NK-92 (cell line): Measurements from ENCODE around the gene YPEL2.

Experiments used
- DNase-seq: peaks from one replicate; lab custom pipeline; 2025; ENCODE audit not compliant: unreplicated experiment; lab: John Stamatoyannopoulos, UW

The YPEL2 gene

DNA sequence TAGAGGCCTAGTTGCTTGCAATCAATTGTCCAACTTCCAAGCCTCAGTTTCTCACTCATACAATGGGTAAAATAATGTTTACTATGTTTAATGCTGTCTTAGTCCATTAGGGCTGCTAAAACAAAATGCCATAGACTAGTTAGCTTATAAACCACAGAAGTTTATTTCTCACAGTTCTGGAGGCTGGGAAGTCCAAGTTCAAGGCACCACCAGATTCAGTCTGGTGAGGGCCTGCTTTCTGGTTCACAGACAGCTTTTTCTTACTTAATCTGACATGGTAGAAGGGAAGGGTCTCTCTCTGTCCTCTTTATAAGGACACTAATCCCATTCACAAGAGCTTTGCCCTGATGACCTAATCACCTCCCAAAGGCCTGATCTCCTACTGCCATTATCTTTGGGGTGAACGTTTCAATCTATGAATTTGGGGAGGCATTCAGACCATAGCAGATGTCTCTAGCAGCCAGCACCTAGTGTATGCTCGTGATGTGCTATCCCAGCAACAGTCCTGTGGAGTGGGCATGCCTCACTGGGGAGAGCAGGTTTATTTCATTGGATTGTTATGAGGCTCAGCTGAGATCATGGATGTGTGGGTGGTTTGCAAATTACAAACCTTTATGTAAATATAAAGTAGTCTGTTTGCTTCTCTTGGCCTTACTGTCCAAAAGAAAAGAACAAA, 25.2 kb downstream of the YPEL2 start:
- no peak for DNase-seq

DNA sequence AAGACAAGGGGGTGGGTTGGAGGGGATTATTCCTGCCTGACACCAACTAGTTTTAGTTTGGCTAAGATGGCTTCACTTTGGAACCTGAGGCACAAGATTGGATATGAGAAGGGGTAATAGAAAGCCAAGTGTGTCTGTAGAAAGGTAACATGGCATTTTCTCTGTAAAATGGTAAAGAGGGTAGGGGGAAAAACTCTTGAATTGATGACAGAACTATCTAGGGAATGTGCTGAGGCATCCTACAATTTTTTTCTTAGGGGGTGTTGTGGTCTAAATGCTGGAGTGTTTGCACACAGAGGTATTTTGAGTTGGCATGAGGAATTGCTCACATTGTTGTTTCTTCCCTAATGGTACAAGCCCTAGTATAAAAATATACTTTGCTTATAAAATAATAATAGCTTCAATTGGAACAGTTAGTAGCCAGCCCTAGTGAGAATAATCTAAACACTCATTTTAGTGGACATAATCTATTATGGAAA, 25.8 kb downstream of the YPEL2 start:
- DNase-seq: no peak

DNA sequence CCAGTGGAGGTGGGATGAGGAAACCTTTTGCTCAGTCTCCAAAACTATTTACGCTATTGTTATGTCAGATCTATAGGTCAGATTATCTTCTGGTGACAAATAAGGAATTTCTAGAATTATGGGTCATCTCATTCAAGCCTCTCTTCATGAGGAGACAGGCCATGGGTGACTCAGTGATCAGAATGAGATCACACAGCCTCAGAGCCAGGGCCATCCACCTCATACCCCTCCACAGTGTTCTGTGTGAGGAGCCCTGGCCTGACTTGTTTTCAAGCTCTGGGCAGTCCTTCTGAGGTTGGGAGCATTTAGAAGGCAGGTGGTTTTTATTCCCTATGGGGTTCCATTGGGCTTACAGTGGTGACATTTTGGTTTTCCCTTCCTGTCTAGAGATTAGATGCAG, 26.5 kb downstream of the YPEL2 start:
- DNase-seq: no peak

DNA sequence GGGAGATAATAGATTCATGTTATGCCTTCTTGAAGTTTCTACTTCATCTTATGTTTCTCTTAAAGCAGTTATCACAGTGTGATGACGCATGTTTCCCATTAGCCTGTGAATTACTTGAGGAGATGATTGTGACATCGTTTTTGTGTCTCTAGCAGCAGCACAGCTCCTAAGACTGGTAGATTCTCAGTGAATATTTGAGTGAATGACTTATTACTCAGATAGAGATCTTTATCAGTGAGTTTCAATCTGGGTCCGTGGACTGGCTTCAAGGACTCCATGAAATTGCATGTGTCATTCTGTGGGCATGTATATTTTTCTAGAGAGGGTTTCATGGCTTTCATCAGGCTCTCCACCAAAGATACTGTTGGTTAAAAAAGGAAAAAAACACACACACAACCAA, 29.9 kb downstream of the YPEL2 start:
- no peak for DNase-seq

DNA sequence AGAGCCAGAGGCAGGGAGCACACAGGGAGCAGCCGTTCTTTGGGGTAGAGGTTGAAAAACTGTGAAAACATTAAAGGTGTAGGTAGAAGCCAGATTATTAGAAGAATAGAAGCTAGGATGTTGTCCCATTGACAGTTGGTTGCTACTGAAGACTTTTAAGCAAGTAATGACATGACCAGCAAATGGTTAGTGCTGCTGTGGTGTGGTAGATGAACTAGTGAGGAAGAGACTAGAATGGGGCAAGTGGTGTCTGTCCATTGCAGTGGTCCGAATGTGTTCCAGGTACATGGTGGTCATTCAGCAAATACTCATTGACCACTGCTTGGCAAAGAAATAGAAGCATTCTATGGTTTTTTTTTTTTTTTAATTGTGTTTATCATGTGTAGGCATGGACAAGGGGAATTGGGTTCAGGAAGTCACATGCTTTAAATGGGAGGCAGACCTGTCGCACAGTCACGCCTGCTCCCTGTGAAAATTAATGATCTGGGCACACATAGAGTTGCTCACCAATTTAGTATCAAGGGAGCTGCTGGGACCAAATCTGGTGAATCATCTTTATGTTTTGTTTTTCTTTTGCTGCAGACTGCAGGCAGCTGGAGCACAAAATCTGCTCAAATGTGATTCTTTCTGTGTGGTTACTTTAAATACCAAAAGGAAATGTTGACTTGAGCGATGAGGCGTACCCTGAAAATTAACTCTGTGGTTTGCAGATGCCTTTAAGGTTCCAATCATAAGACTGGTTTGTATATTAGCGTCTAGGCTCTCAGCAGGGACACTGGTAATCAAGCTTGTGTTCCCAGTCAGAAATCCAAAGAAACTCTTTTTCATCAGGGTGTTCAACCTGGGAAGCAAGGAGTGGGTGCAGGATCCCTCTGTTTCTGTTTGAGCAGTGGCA, 30.7 kb downstream of the YPEL2 start:
- no peak for DNase-seq

DNA sequence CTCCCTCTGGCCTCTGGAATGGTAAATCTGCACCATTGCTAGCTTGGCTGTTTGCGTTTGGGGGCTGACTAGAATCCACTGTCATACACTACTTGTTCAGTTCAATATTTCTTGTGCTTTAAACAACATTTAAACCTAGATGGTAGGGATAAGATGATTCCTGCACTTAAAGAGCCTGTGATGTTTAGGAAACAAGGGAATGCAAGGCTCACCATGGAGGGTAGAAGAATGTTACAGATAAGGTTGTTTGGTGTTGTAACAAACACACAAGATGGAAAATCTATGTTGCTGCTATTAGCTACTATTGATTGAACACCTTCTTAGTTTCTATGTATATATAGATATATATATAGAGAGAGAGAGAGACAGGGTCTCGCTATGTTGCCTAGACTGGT, 31.4 kb downstream of the YPEL2 start:
- no peak for DNase-seq

DNA sequence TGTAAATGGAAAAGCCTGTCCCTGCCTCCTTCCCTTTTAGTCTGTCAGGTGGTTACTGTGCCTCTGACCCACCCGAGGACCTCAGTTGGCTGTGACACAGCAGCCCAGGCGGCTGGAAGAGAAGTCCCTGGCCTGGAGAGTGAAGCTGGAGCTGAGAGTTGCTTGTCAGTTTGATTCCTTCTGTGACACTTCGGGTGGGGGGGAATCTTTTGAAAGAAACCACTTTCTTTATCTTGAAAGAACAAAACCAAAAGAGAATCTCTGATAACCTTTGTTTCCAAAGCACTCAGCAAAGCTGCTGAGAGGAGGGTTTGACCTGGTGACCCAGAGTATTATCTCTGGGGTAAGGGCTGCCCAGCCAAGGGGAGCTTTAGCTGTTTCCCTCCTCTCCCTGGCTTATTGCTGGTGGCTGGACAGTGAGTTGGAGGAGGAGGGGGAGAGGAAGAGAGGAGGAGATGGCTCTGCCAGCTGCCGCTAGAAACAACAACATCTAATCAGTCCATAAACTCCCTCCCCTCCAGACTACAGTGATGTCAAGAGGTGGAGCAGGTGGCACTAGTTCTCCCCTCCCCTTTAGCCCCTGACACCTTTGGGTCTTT, 34.0 kb downstream of the YPEL2 start:
- no peak for DNase-seq

DNA sequence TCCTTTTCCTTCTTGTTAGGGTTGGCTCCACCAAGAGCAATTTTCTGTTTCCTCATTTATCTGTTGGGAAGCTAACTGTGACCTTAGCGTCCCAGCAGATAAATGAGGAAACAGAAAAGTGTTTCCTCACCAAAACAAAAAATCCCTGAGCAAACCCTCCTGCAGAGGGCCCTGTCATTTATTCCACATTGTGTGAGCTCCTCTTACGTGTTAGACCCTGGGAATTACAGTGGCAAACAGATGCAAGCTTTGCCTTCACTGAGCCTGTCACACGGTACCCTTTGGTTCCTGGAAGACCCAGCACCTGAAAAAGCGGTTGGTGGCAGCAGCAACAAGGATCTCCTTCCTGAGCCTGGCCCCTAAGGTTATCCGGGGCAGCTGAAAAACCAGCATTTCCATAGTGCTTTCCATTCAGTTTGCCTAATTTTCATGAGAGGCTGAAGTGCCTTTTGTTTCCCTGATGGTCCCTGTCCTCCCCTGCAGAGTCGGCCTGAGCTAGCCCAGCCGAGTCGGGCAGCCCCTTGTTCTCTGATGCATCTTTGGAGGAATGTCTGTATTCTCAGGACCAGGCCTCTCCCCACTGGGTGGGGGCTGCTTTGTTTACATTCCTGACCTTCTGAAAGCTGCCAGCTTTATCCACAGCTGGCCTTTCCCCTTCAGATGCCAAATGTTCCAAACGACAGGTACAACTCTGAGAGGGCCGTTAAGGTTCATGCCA, 34.7 kb downstream of the YPEL2 start:
- no peak for DNase-seq

DNA sequence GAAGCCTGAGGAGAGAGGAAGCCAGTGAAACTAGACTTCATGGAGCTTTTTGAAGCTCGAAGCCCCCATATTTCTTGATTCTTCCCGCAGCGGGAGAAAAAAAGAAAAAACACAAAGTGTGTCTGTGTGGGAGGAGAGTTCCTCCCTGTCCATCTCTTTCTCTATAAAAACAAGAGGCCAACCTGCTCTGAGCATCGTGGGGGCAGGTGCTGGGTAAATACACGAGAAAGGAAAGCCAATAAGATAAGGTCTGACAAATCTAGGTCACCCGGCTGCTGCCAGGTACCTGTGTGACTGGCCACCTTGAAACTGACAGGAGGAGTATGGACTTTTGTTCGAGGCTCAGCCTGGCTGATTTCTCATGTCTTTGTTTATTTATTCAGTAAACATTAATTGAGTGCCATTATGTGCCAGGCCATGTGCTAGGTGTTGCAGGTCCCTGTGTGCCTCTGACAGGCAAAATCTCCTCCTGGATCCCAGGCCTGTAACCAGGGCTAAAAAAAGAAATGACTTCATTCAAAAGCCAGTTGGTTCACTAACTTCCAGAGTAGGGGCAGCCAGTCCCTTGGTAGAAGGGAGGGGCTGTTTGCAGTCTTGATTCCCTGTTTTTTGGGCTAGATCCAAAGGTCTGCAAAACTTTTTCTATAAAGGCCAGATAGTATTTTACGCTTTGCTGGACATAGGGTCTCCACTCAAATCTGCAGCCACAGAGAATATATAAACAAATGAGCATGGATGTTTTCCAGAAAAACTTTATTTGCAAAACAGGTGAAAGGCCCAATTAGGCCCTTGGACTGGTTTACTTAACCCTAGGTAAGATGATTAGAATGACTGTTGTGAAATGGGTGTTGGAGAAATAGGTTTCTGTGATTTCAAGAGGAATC, 35.6 kb downstream of the YPEL2 start:
- no peak for DNase-seq

DNA sequence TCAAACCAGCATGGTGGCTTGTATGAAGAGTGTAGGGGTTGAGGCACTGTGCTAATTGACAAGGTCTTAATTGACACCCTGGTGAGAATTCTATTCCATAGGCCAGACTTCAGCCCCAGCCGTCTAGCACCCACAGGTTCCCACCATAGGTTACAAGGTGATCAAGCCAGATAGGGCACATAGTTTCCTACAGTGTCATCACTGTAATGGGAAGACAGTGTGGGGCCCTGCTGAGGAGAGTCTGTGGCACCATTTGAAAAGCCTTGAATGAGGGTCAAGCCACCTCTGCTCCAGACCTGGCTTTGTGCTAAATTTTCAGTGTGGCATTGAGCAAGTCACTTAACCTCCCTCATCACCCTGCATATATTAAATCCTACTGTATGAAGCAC, 36.2 kb downstream of the YPEL2 start:
- no peak for DNase-seq

DNA sequence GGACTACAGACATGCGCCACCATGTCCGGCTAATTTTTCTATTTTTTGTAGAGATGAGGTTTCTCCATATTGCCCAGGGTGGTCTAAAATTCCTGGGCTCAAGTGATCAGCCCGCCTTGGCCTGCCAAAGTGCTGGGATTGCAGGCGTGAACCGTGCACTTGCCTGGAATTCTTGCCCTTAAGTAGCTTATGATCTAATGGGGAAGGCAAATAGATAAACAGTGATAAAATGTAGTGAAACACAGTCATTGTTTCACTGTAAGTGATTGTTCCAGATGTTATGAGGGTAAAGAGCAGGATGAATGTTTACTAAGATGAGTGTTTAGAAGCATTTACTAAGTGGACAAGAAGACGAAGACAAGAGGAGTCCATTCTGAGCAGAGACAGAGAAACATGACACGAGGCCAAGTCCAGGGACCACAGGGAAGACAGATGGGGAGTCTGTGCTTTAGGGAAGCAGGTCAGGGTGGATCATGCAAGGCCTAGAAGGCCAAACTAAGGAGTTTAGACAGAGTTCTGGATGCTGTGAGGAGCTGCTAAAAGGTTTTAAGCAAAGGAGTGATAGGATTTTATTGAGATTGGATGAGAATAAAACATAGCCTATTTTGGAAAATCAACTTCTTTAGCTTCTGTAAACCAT, 36.9 kb downstream of the YPEL2 start:
- no peak for DNase-seq

DNA sequence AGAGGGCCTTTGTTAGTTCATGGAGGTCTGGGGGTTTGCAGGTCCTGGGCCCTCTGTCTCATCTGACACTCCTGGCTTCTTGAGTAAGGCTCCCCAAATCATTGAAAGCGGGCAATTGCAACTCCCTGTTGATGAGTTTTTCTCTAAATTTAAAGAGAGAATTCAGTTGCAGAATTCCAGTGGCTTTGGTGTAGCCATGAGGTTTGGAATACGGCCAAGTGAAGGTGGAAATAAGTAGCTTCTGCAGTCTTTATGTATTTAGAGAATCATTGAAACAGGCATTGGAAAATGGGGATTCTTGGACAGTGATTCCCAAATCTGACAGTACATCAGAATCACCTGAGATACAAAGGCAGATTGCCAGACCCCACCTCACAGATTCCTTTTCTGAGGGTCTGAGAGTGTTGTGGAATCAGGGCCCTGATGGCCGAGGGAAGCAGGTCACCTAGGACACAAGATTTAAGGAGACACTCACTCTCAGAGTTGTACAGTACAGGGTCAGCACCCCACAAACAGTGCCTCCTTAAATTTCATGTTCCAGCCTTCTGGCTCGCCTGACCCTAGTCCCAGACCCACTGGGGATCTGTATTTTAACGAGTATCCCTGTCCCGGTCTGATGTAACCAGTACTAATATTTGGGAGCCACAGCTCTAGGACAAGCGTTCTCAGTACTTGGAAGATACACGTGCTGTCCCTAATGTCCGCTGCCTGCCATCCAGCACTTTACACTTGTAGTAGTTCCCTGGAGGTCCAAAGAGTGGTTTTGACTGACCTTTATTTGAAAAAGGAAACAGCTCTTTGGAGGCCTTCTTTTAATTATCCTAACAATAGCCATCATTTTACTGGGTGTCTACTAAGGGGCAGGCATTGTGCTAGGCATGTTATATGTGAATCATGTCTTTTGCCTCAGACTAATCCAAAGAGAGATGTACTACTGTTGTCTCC, 37.8 kb downstream of the YPEL2 start:
- DNase-seq: no peak

DNA sequence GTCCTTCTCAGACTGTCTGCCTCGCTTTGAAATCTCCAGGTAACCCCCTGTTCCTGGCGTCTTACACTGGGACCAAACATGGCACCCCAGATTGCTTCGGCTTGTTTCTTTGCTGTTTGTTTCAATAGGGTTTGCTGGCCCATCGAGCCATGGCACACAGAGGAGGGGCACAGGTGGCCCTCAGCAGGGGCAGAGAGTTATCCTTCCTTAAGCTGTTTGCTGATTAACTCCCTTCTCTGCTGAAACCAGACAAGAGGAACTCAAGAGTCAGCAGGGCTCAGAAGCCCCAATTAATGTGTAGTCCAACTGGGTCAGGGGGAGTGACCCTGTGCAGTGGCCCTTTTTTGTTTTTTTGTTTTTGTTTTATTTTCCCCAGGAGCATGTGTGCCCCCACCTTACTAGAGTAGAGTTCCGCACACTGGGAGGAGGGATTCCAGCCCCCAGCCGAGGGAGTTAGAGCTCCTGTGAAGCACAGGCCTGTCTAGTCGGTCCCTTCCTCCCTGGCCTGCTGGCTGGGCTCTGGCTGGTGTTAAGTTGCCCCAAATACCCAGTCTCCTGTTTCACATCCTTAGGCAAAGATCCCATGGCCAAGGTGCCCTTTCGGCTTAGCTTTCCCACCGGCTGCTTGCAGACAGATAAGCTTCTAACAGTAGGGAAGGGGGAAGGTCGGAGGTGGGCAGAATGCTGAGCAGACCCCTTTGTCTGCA, 39.3 kb downstream of the YPEL2 start:
- no peak for DNase-seq

DNA sequence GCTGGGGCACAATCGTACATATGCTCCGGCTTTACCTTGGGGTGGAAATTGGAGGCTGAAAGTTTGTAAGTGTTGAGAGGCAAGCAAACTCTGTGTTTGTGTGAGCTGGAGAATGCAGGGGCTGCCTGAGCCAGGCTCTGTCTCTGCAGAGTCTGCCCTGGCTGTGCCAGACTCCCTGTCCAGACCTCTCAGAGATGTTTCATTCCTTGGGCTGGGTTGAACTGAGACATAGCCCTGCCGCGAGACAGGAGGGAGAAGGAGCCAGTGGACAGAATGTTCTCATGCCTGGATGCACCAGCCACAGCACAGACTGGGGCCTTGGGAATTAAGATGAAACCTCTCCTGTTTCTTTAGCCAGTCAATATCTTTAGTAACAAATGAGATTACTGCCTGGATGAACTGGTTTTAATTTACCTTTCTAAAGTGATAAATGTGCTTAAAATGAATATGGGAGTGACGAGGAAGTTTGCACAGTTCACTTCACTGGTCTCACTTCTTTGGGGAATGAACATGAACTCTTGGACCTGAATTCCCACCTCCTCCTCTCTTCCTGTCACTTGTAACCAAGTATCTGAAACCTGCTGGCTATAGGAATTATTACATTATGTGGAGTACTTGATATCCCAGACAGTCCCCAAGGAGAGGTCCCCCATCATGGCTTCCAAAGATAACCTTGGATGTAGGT, 40.1 kb downstream of the YPEL2 start:
- DNase-seq: no peak

DNA sequence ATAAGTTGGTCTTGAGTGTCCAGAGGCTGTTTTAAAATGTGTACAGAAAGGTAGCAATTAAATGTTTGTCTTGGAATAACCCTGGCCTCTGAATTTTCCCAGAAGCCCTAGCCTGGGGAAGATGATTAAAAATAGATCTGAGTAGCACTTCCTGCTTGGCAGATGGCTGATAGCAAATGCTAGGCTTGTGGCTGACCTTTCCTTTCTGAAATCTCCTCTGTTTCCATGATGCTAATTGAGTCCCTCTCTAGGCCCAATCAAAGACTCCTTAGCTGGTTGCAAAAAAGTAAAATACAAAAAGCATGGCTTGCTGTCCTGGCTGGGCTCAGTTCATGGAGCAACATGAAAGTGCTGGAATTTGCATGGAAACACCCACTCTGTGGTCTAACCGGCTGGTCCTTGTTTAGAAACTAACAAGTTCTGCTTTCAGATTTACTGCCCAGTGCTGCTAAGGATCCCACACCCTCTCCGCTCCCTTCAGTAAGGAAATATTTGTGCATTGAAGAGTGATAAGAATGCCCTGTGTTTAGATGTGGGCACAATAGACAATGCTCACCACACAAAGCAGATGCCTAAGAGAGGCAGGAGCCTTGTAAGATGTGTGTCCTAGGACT, 40.8 kb downstream of the YPEL2 start:
- DNase-seq: no peak

DNA sequence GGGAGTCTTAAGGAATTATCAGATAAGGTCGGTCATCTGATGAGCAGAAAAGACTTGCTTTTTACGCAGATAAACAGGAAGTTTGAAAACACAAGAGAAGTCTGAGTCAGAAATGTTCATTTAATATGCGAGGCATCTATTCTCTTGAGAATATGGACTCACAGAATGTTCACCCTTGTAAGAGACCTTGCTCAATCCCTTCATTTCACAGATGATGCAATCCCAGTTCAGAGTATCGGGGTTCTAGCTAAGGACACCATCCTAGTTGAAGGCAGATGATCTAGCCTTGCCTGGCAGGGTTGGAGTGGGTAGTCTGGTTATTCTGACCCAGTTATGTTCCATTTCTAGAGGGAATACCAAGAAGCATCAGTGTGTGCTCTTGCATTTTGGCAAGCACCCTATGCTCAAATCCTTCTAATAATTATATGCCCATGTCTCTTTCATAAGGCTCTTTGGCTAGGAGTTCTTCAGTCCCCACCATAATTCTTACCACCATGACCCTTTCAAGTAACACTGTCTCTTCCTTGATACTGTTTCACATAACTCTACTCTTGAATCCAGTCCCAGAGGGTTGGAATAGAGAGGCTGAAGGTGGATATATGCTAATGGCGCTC, 42.5 kb downstream of the YPEL2 start:
- DNase-seq: no peak

DNA sequence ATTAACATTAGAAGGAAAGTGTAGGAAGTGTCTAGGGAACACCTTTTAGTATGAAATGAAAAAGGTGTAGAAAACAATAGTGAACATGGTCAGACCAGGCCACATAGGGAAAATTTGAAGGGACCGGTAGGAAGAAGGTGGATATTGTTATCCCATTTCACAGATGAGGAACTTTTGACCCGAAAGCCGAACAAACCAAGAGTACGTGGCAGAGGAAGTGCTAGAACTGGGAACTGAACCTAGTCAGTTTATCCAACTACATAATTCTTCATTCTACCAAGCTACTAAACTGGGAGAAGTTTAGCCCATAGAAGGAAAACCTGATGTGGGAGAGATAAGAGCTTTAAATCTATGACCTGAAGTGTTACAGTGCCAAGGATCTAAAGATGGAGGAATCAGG, 43.2 kb downstream of the YPEL2 start:
- DNase-seq: no peak
